Thyroid gland (tissue), 4 donors: ENCODE results near the gene FAM200B.

Experiments used
- POLR2A ChIP-seq, 2 donors: fragments of 450-650 bp; IDR thresholded peaks; one replicate each; pipeline ENCODE4 v1.6.1; 2017; ENCODE audit warnings: antibody characterized with exemption in 2 of 2, mild to moderate bottlenecking in 2 of 2, moderate library complexity in 1 of 2
- TF ChIP-seq, protein P1 (sequence below), 6 experiments: fragments of 200-600 bp in 3 of 6; fragments of 450-650 bp in 3 of 6; sonication (generic) in 3 of 6; IDR thresholded peaks; one replicate each; pipeline ENCODE4 v1.5.1; 2016 to 2019; ENCODE audit warnings: antibody characterized with exemption in 6 of 6, mild to moderate bottlenecking in 2 of 6, inconsistent platforms in 1 of 6, moderate library complexity in 1 of 6

GRCh38 chr4:15675356-15675755 is 6.3 kb upstream of the FAM200B start:
- TF ChIP-seq, protein P1, sequence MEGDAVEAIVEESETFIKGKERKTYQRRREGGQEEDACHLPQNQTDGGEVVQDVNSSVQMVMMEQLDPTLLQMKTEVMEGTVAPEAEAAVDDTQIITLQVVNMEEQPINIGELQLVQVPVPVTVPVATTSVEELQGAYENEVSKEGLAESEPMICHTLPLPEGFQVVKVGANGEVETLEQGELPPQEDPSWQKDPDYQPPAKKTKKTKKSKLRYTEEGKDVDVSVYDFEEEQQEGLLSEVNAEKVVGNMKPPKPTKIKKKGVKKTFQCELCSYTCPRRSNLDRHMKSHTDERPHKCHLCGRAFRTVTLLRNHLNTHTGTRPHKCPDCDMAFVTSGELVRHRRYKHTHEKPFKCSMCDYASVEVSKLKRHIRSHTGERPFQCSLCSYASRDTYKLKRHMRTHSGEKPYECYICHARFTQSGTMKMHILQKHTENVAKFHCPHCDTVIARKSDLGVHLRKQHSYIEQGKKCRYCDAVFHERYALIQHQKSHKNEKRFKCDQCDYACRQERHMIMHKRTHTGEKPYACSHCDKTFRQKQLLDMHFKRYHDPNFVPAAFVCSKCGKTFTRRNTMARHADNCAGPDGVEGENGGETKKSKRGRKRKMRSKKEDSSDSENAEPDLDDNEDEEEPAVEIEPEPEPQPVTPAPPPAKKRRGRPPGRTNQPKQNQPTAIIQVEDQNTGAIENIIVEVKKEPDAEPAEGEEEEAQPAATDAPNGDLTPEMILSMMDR (IDR thresholded peaks at IDR 0.05), result no peak
- no peak for TF ChIP-seq POLR2A (IDR thresholded peaks at IDR 0.05)
